ENCODE data around the gene DYNC1H1.
A peak's percentile ranks its signal among the peaks of the same experiment; 100 is the strongest.

DYNC1H1 gene

DNA sequence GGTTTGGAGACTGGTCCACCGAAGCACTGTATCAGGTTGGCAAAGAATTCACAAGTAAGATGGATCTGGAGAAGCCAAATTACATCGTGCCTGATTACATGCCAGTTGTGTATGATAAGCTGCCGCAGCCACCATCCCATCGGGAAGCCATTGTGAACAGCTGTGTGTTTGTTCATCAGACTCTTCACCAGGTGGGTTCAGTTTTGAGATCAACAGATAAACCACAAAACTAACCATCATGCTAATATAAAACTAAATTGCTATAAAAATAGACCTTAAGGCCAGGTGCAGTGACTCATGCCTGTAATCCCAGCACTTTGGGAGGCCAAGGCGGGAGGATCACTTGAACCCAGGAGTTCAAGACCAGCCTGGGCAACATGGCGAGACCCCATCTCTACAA lies 63.6 kb downstream of the DYNC1H1 start:
- Histone ChIP-seq H3K36me3 (replicated peaks) (peaks cover 93% of the 10 kb centered on the region), H3K9me3 (no peaks in the 10 kb centered on the region), H3K4me3 (no peak overlapping the region), H3K27me3 (ENCODE audit: low read depth) (no peaks in the 10 kb centered on the region), H3K4me1 (no peaks in the 10 kb centered on the region)
- DNase-seq (ENCODE audit: low spot score in 2 of 2) = no peak
- in situ Hi-C loops (cut with MboI; ENCODE audit: low sequenced_read_pairs) = no loop called here

DNA sequence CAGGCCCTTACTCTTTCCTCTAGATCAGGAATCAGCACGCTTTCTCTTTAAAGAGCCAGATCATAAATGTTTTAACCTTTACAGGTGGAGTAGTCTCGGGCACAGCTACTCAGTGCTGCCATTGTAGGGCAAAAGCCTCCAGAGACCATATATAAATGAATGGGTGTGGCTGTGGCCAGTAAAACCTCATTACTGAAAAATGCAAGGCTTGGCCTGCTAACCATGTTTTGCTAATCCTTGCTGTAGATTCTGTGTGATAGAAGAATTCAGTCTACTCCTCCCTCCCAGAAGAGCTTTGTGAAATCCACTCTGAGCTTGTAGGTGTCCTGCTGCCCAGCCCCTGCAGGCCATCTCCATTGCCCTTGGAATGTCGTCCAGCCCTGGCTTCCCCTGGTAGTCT lies 64.4 kb downstream of the DYNC1H1 start:
- H3K4me3 ChIP-seq = no peak overlapping the region
- peaks cover 93% of the 10 kb centered on the region for H3K36me3 ChIP-seq (replicated peaks)
- no peaks in the 10 kb centered on the region for H3K9me3 ChIP-seq
- in situ Hi-C loops (cut with MboI; ENCODE audit: low sequenced_read_pairs) = no loop called here
- no peaks in the 10 kb centered on the region for H3K4me1 ChIP-seq
- H3K27me3 ChIP-seq (ENCODE audit: low read depth) = no peaks in the 10 kb centered on the region
- peak in 1 of 2 experiments; percentile 8 for DNase-seq (ENCODE audit: low spot score in 2 of 2)

DNA sequence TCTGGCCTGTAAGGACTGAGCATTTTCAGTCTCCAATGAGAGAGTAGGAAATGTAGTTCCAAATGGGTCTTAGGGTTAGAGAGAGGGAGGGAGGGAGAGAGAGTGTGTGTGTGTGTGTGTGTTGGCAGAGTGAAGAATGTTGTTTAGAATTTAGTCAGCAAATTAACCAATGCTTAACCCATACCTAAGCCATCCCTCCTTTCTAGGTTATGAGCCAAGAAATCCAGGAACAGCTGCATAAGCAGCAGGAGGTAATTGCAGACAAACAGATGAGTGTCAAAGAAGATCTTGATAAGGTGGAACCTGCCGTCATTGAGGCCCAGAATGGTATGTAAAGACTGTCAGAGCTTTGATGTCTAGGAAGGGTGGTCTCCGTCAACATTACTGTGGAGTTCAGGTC lies 65.6 kb downstream of the DYNC1H1 start:
- Histone ChIP-seq H3K27me3 (ENCODE audit: low read depth) (no peaks in the 10 kb centered on the region), H3K4me3 (no peak overlapping the region), H3K9me3 (no peaks in the 10 kb centered on the region), H3K36me3 (replicated peaks) (peaks cover 93% of the 10 kb centered on the region), H3K4me1 (no peaks in the 10 kb centered on the region)
- in situ Hi-C loops (cut with MboI; ENCODE audit: low sequenced_read_pairs) = no loop called here
- DNase-seq (ENCODE audit: low spot score in 2 of 2) = no peak

DNA sequence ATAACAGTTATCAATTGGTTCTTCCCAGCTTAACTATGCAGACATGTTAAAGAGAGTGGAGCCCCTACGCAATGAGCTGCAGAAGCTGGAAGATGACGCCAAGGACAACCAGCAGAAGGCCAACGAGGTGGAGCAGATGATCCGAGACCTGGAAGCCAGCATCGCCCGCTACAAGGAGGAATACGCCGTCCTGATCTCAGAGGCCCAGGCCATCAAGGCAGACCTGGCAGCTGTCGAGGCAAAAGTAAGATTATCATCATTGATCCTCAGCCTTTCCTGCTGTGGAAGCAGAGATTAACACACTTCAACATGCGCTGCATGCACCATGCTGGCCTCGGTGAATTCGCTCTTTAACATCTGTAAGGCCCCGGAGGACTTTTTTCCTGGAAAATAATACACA lies 68.9 kb downstream of the DYNC1H1 start:
- no peak overlapping the region for H3K4me3 ChIP-seq
- H3K4me1 ChIP-seq = no peaks in the 10 kb centered on the region
- in situ Hi-C loops (cut with MboI; ENCODE audit: low sequenced_read_pairs) = no loop called here
- DNase-seq (ENCODE audit: low spot score in 2 of 2) = no peak
- no peaks in the 10 kb centered on the region for H3K9me3 ChIP-seq
- no peaks in the 10 kb centered on the region for H3K27me3 ChIP-seq (ENCODE audit: low read depth)
- peaks cover 97% of the 10 kb centered on the region for H3K36me3 ChIP-seq (replicated peaks)

DNA sequence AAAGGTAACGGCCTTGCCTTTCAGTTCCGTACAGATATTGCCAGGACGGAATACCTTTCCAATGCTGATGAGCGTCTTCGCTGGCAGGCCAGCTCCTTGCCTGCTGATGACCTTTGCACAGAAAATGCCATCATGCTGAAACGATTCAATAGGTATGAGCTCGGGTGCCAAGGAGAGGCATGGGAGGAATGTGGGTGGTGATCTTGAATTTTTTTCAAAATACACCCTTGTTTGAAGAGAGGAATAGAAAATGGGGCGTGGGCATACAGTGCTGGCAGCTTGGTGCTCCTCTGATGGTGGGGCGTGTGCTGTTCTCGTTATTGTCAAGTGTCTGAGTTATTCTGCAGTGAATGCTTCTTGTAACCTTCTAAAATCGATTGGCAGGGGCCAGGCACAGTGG lies 69.9 kb downstream of the DYNC1H1 start:
- Histone ChIP-seq H3K36me3 (replicated peaks) (peaks cover 97% of the 10 kb centered on the region), H3K4me3 (no peak overlapping the region), H3K4me1 (no peaks in the 10 kb centered on the region), H3K9me3 (no peaks in the 10 kb centered on the region), H3K27me3 (ENCODE audit: low read depth) (no peaks in the 10 kb centered on the region)
- in situ Hi-C loops (cut with MboI; ENCODE audit: low sequenced_read_pairs) = no loop called here
- DNase-seq (ENCODE audit: low spot score in 2 of 2) = no peak

DNA sequence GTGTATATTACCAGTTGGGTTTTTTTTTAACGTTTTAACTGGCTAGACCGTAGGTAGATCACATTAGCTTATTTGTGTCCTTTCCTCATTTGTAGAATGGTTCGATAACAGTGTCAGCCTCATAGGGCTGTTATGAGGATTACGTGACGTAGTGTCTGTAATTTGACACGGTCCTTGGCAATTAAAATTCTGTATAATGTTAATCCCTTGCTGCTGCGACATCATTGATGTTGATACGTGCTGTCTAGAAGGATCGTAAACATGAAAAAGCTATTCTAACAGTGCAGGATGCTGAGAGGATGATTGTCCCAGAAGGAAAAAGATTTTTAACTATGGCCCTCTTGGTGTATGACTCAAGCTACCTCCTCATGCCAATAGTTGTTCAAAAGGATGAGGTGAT lies 71.5 kb downstream of the DYNC1H1 start:
- Histone ChIP-seq H3K9me3 (no peaks in the 10 kb centered on the region), H3K4me3 (no peak overlapping the region), H3K36me3 (replicated peaks) (peaks cover 98% of the 10 kb centered on the region), H3K4me1 (no peaks in the 10 kb centered on the region), H3K27me3 (ENCODE audit: low read depth) (no peaks in the 10 kb centered on the region)
- in situ Hi-C loops (cut with MboI; ENCODE audit: low sequenced_read_pairs) = no loop called here
- no peak for DNase-seq (ENCODE audit: low spot score in 2 of 2)

DNA sequence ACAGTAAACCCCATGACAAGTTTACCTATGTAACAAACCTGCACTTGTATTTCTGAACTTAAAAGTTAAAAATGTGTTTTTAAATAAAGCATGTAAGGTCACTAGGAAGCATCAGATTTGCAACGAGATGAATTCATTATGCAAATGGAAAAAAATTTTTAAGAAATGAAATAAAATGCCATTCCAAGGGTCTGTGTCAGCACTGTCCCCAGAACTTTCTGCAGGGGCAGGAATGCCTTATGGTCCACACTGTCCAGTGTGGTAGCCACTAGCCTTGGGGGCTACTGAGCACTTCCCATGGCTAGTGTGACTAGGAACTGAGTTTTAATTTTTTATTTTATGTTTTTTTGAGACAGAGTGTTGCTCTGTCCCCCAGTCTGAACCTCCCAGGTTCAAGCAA lies 73.3 kb downstream of the DYNC1H1 start:
- H3K36me3 ChIP-seq (replicated peaks) = peaks cover 98% of the 10 kb centered on the region
- H3K9me3 ChIP-seq = no peaks in the 10 kb centered on the region
- H3K27me3 ChIP-seq (ENCODE audit: low read depth) = no peaks in the 10 kb centered on the region
- no peak for DNase-seq (ENCODE audit: low spot score in 2 of 2)
- H3K4me3 ChIP-seq = no peak overlapping the region
- no peaks in the 10 kb centered on the region for H3K4me1 ChIP-seq
- in situ Hi-C loops (cut with MboI; ENCODE audit: low sequenced_read_pairs) = no loop called here

DNA sequence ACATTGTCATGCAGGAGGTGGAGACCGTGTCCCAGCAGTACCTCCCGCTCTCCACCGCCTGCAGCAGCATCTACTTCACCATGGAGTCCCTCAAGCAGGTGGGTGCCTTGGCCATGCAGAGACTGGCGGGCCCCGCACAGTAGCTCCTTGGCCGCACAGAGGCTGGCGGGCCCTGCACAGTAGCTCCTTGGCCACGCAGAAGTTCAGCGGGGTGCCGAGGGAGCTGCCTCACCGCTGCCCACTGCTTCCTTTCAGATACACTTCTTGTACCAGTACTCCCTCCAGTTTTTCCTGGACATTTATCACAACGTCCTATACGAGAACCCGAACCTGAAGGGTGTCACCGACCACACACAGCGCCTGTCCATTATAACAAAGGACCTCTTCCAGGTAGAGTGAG lies 74.8 kb downstream of the DYNC1H1 start:
- H3K36me3 ChIP-seq (replicated peaks) = peaks cover 96% of the 10 kb centered on the region
- no peak for DNase-seq (ENCODE audit: low spot score in 2 of 2)
- in situ Hi-C loops (cut with MboI; ENCODE audit: low sequenced_read_pairs) = no loop called here
- H3K4me3 ChIP-seq = no peak overlapping the region
- no peaks in the 10 kb centered on the region for H3K27me3 ChIP-seq (ENCODE audit: low read depth)
- H3K4me1 ChIP-seq = no peaks in the 10 kb centered on the region
- H3K9me3 ChIP-seq = no peaks in the 10 kb centered on the region

DNA sequence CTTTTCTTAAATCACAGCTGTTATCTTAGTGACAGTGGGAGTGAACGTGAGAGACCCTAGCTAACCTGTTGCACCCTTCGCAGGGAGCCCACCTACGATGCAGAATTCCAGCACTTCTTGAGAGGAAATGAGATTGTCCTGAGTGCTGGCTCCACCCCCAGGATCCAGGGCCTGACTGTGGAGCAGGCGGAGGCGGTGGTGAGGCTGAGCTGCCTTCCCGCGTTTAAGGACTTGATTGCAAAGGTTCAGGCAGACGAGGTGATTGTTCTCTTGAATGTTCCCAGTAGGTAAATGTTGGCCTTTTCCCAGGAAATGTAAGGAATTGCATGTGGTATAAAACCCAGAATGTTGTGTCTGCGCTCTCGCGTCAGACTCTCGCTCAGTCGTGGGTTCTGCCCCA lies 75.8 kb downstream of the DYNC1H1 start:
- in situ Hi-C loops (cut with MboI; ENCODE audit: low sequenced_read_pairs) = loop anchor here (5.0 kb wide), 1 partner anchor 38 kb away; no protein-coding TSS in a partner anchor
- Histone ChIP-seq H3K4me3 (no peak overlapping the region), H3K27me3 (ENCODE audit: low read depth) (no peaks in the 10 kb centered on the region), H3K4me1 (no peaks in the 10 kb centered on the region), H3K9me3 (no peaks in the 10 kb centered on the region), H3K36me3 (replicated peaks) (peaks cover 98% of the 10 kb centered on the region)
- DNase-seq (ENCODE audit: low spot score in 2 of 2) = no peak

DNA sequence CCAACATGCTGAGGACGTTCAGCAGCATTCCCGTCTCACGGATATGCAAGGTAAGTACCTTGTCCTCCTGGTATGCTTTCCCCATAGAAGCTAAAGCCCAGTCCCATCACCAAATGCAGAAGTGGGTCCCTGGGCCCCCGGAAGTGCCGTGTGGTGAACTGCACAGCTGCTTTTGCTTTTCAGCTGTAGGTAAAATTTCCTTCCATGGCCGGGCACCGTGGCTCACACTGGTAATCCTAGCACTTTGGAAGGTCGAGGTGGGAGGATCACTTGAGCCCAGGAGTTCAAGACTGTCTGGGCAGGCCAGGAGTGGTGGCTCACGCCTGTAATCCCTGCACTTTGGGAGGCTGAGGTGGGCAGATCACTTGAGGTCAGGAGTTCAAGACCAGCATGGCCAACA lies 78.3 kb downstream of the DYNC1H1 start:
- Histone ChIP-seq H3K4me3 (no peak overlapping the region), H3K9me3 (no peaks in the 10 kb centered on the region), H3K36me3 (replicated peaks) (peaks cover 85% of the 10 kb centered on the region), H3K4me1 (no peaks in the 10 kb centered on the region), H3K27me3 (ENCODE audit: low read depth) (no peaks in the 10 kb centered on the region)
- no peak for DNase-seq (ENCODE audit: low spot score in 2 of 2)
- in situ Hi-C loops (cut with MboI; ENCODE audit: low sequenced_read_pairs) = loop anchor here (5.0 kb wide), 1 partner anchor 40 kb away; no protein-coding TSS in a partner anchor

DNA sequence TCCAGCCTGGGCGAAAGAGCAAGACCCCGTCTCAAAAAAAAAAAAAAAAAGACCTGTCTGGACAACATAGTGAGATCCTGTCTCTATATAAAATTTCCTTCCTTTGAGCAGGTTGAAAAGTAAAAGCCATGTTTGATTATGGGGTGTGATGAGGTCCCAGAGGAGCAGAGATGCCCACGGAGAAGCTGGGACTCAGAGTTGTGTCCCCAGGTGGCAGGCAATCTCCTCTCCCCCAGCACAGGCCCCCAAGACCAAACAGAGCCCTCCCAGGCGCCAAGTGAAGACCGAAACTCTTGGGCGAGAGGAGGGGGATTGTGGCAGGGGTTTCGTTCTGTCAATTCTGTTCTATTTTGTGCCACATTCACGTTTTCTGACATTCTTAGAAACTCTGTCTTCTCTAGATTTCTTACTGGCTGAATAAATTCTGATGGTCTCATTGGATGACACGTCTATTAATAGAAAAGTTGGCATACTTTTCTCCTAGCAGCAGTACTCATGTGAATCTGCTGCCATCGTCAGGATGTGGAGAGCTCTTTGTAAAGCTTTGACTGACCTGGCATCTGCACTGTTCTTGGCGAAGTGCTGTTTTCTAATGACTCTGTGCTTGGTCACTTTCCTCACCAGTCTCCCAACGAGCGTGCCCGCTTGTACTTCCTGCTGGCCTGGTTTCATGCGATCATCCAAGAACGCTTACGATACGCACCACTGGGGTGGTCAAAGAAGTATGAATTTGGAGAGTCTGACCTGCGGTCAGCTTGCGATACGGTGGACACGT lies 79.1 kb downstream of the DYNC1H1 start:
- no peak for DNase-seq (ENCODE audit: low spot score in 2 of 2)
- in situ Hi-C loops (cut with MboI; ENCODE audit: low sequenced_read_pairs) = loop anchor here (5.0 kb wide), 1 partner anchor 41 kb away; no protein-coding TSS in a partner anchor
- Histone ChIP-seq H3K9me3 (no peaks in the 10 kb centered on the region), H3K36me3 (replicated peaks) (peaks cover 85% of the 10 kb centered on the region), H3K4me3 (no peak overlapping the region), H3K4me1 (no peaks in the 10 kb centered on the region), H3K27me3 (ENCODE audit: low read depth) (no peaks in the 10 kb centered on the region)

DNA sequence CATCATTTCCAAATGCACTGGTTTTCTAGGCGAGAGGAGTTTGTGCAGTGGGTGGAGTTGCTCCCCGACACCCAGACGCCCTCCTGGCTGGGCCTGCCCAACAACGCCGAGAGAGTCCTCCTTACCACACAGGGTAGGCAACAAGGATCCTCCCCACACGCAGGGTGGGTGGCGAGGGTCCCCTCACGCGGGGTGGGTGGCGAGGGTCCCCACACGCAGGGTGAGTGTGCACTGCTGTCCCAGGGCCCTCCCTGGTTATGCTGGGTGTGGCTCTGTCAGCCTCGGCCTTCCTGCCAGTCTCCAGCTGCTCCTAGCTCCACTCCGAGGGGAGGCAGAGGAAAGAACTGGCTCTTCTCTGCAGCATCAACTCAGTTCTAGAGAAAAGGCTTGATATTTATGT lies 80.2 kb downstream of the DYNC1H1 start:
- Histone ChIP-seq H3K4me1 (no peaks in the 10 kb centered on the region), H3K27me3 (ENCODE audit: low read depth) (no peaks in the 10 kb centered on the region), H3K9me3 (no peaks in the 10 kb centered on the region), H3K36me3 (replicated peaks) (peaks cover 85% of the 10 kb centered on the region), H3K4me3 (no peak overlapping the region)
- no peak for DNase-seq (ENCODE audit: low spot score in 2 of 2)
- in situ Hi-C loops (cut with MboI; ENCODE audit: low sequenced_read_pairs) = loop anchor here (5.0 kb wide), 1 partner anchor 42 kb away; no protein-coding TSS in a partner anchor

DNA sequence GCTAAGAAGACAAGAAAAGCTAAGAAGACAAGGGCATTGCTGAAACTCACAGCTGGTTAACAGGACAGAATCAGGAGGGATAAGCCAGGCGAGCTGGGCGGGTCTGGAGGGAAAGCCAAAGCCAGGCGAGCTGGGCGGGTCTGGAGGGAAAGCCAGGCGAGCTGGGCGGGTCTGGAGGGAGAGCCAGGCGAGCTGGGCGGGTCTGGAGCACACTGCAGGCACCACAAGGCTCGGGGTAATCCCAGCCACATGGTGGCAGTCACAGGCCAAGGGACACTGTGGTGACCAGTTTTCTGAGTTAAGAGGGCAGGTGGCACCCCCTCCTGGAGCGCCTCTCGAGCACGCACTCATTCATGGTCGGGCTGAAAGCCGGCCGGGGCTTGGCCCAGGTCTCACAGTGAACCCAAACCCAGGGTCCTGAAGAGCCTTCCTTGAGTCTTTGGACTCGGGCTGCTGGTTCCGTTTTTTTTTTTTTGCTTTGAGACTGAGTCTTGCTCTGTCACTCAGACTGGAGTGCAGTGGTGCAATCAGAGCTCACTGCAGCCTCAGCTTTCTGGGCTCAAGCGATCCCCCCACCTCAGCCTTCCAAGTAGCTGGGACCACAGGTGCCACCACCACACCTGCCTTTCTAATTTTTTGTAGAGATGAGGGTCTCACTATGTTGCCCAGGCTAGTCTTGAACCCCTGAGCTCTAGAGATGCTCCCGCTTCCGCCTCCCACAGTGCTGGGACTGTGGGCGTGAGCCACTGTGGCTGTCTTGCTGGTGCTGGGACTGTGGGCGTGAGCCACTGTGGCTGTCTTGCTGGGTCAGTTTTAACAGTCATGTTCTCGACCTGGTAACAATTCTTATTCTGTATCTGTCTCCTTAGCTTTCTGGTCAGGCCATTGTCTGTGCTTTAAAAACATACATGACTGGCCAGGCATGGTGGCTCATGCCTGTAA lies 82.2 kb downstream of the DYNC1H1 start:
- Histone ChIP-seq H3K36me3 (replicated peaks) (peaks cover 81% of the 10 kb centered on the region), H3K9me3 (no peaks in the 10 kb centered on the region), H3K27me3 (ENCODE audit: low read depth) (no peaks in the 10 kb centered on the region), H3K4me1 (no peaks in the 10 kb centered on the region), H3K4me3 (no peak overlapping the region)
- peak; percentile 70 to 90 for DNase-seq (ENCODE audit: low spot score in 2 of 2)
- in situ Hi-C loops (cut with MboI; ENCODE audit: low sequenced_read_pairs) = no loop called here

All from HAP-1 (cell line).